ENCODE measurements around the gene PDZD2. TPM values are rescaled to one million over a fixed set of nuclear protein-coding genes. Genes with fewer than 3 reads are reported as not detected.
"Not testable (repeated sequence)": the region's sequence is repeated elsewhere in the genome, so short reads cannot be mapped to it uniquely, and the experiment has no call there.

PDZD2 gene
- polyA plus RNA-seq, 4 donors, result 1.4 to 3.9 (median 3.7) TPM; not detected in 1

DNA sequence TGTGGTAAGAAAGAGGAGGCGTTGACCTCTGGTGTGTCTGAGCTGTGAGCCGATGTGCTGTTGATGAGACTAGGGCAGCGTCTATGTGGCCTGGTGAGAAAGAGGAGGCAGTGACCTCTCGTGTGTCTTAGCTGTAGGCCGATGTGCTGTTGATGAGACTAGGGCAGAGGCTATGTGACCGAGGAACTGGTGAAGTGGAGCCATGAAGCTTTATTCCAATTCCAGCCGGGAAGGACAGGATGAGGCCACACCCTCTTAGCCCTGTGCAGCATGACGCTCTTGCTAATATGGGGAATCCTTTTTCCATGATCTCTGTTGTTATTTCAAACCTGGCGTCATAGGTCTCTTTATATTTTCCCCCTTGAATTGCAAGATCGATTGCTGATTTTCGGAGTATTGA, 362.8 kb downstream of the PDZD2 start:
- H3K9me3 ChIP-seq (ENCODE audit: control insufficient read depth in 2 of 2, insufficient read depth in 1 of 2, low read depth in 1 of 2, low read length in 1 of 2), result no peaks in the 10 kb centered on the region
- no peak overlapping the region for H3K27ac ChIP-seq (ENCODE audit: low read depth in 1 of 3, low read length in 2 of 3)
- H3K36me3 ChIP-seq (ENCODE audit: control insufficient read depth in 3 of 3, insufficient read depth in 2 of 3, low read depth in 1 of 3, low read length in 3 of 3), result no peaks in the 10 kb centered on the region
- FAIRE-seq (no peak), DNase-seq (no peak)
- WGBS, 3 donors, result 81 to 84% (median 84%) methylated on average over 11 of the region's 11 CpGs
- no peaks in the 10 kb centered on the region for H3K27me3 ChIP-seq (ENCODE audit: control insufficient read depth in 3 of 3, insufficient read depth in 3 of 3, low read length in 3 of 3)
- H3K4me3 ChIP-seq (ENCODE audit: low read depth in 1 of 3, low read length in 3 of 3), result no peak overlapping the region
- no peaks in the 10 kb centered on the region for H3K4me1 ChIP-seq (ENCODE audit: control insufficient read depth in 3 of 3, insufficient read depth in 2 of 3, low read depth in 1 of 3, low read length in 2 of 3)

DNA sequence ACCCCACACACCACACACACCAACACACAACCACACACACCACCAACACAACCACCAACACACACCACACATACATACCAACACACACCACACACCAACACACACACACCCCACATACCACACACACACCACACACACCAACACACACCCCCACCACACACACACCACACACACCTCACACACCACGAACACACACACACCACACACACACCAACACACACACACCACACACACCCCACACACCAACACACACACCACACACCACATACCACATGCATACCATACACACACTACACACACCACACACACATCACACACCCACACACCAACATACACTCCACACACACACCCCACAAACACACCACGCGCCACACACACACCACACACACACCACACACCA, 363.8 kb downstream of the PDZD2 start:
- H3K27ac ChIP-seq (ENCODE audit: low read depth in 1 of 3, low read length in 2 of 3), result no peak overlapping the region
- H3K36me3 ChIP-seq (ENCODE audit: control insufficient read depth in 3 of 3, insufficient read depth in 2 of 3, low read depth in 1 of 3, low read length in 3 of 3), result no peaks in the 10 kb centered on the region
- no peaks in the 10 kb centered on the region for H3K27me3 ChIP-seq (ENCODE audit: control insufficient read depth in 3 of 3, insufficient read depth in 3 of 3, low read length in 3 of 3)
- FAIRE-seq (no peak), DNase-seq (no peak)
- no peaks in the 10 kb centered on the region for H3K9me3 ChIP-seq (ENCODE audit: control insufficient read depth in 2 of 2, insufficient read depth in 1 of 2, low read depth in 1 of 2, low read length in 1 of 2)
- H3K4me3 ChIP-seq (ENCODE audit: low read depth in 1 of 3, low read length in 3 of 3), result no peak overlapping the region
- 48 to 60% (median 56%) methylated on average over 3 of the region's 3 CpGs for WGBS, 3 donors
- no peaks in the 10 kb centered on the region for H3K4me1 ChIP-seq (ENCODE audit: control insufficient read depth in 3 of 3, insufficient read depth in 2 of 3, low read depth in 1 of 3, low read length in 2 of 3)

DNA sequence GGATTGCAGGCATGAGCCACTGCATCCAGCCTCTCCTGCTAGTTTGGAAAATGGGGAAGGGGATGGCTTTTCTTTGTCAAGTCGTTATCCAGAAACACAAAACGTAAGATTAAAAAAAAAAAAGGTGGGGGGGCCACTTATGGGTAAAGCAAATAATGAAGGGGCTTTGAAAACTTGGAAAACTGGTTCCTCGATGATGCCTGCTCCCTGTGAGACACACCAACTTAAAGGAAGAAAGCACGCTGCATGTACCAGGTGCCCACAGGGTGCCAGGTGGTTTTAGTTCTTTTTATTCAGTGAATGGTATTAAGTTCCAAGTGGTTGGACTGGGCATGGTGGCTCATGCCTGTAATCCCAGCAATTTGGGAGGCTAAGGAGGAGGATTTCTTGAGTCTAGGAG, 365.1 kb downstream of the PDZD2 start:
- H3K9me3 ChIP-seq (ENCODE audit: control insufficient read depth in 2 of 2, insufficient read depth in 1 of 2, low read depth in 1 of 2, low read length in 1 of 2), result no peaks in the 10 kb centered on the region
- no peaks in the 10 kb centered on the region for H3K27me3 ChIP-seq (ENCODE audit: control insufficient read depth in 3 of 3, insufficient read depth in 3 of 3, low read length in 3 of 3)
- no peaks in the 10 kb centered on the region for H3K36me3 ChIP-seq (ENCODE audit: control insufficient read depth in 3 of 3, insufficient read depth in 2 of 3, low read depth in 1 of 3, low read length in 3 of 3)
- no peaks in the 10 kb centered on the region for H3K4me1 ChIP-seq (ENCODE audit: control insufficient read depth in 3 of 3, insufficient read depth in 2 of 3, low read depth in 1 of 3, low read length in 2 of 3)
- FAIRE-seq (no peak), DNase-seq (no peak)
- no peak overlapping the region for H3K4me3 ChIP-seq (ENCODE audit: low read depth in 1 of 3, low read length in 3 of 3)
- H3K27ac ChIP-seq (ENCODE audit: low read depth in 1 of 3, low read length in 2 of 3), result no peak overlapping the region
- WGBS, 3 donors, result 51 to 72% (median 63%) methylated on average over 4 of the region's 4 CpGs

DNA sequence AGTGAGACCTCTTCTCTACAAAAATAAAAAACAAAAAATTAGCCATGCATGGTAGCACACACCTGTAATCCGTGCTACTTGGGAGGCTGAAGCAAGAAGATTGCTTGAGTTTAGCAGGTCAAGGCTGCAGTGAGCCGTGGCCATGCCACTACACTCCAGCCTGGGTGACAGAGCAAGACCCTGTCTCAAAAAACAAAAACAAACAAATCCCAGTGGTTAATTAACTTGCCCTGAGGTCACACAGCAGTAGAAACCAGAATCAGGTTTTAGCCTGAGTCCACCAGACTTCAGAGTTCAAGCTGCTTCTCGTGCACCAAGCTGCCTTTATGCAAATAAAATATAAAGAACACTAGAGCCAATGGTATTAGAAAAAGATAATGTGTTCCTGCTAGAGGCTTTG, 365.5 kb downstream of the PDZD2 start:
- Histone ChIP-seq H3K9me3 (ENCODE audit: control insufficient read depth in 2 of 2, insufficient read depth in 1 of 2, low read depth in 1 of 2, low read length in 1 of 2) (no peaks in the 10 kb centered on the region), H3K27me3 (ENCODE audit: control insufficient read depth in 3 of 3, insufficient read depth in 3 of 3, low read length in 3 of 3) (no peaks in the 10 kb centered on the region), H3K4me3 (ENCODE audit: low read depth in 1 of 3, low read length in 3 of 3) (no peak overlapping the region), H3K4me1 (ENCODE audit: control insufficient read depth in 3 of 3, insufficient read depth in 2 of 3, low read depth in 1 of 3, low read length in 2 of 3) (no peaks in the 10 kb centered on the region), H3K27ac (ENCODE audit: low read depth in 1 of 3, low read length in 2 of 3) (no peak overlapping the region), H3K36me3 (ENCODE audit: control insufficient read depth in 3 of 3, insufficient read depth in 2 of 3, low read depth in 1 of 3, low read length in 3 of 3) (no peaks in the 10 kb centered on the region)
- whole genome bisulfite sequencing, 3 donors, result 55 to 68% (median 61%) methylated on average over 3 of the region's 3 CpGs
- DNase-seq, result no peak
- FAIRE-seq, result no peak

DNA sequence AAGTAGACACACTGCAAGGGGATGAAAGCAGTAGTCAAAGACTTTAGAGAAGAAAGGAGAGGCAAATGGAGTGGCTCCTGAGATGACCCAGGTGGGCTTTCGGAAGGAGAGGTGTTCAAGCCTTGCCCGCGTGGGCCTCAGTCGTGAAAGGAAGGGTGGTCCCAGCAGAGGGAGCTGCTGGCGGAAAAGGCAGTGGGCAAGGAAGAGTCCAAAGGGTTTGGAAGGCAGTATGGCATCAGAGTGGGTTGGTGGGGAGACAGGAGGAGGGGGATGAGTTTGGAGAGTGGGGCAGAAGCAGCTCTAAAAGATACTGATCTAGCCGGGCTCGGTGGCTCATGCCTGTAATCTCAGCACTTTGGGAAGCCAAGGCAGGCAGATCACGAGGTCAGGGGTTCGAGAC, 369.8 kb downstream of the PDZD2 start:
- 82 to 94% (median 90%) methylated on average over 7 to 9 of the region's 9 CpGs for WGBS, 3 donors
- FAIRE-seq, result no peak

DNA sequence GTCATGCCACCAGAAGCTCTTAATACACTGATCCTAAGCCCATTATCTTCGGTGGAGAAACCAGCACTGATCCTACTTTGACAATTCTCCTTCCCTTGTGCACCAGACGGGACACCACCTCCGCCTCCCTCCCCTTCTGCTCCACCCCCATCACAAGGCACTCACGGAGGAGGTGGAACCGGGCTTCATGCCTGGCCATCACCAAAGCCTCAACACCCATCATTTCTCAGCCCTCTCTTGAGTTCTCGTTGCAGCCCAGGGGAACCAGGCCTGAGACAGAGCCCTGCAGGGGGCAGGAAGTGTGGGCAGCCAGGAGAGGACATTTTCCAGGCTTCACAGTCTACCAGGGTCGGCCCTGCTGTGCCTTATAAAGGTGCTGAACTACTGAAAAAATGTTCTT, 374.7 kb downstream of the PDZD2 start:
- FAIRE-seq (no peak), DNase-seq (no peak)
- WGBS, 3 donors, result 41 to 61% (median 51%) methylated on average over 7 of the region's 7 CpGs
- Histone ChIP-seq H3K27me3 (ENCODE audit: control insufficient read depth in 3 of 3, insufficient read depth in 3 of 3, low read length in 3 of 3) (no peaks in the 10 kb centered on the region), H3K36me3 (ENCODE audit: control insufficient read depth in 3 of 3, insufficient read depth in 2 of 3, low read depth in 1 of 3, low read length in 3 of 3) (no peaks in the 10 kb centered on the region), H3K9me3 (ENCODE audit: control insufficient read depth in 2 of 2, insufficient read depth in 1 of 2, low read depth in 1 of 2, low read length in 1 of 2) (no peaks in the 10 kb centered on the region), H3K4me1 (ENCODE audit: control insufficient read depth in 3 of 3, insufficient read depth in 2 of 3, low read depth in 1 of 3, low read length in 2 of 3) (no peaks in the 10 kb centered on the region), H3K27ac (ENCODE audit: low read depth in 1 of 3, low read length in 2 of 3) (no peak overlapping the region), H3K4me3 (ENCODE audit: low read depth in 1 of 3, low read length in 3 of 3) (no peak overlapping the region)

More for the DNA sequence above, 369.8 kb downstream of the PDZD2 start:
- Histone ChIP-seq H3K36me3 (ENCODE audit: control insufficient read depth in 3 of 3, insufficient read depth in 2 of 3, low read depth in 1 of 3, low read length in 3 of 3) (no peaks in the 10 kb centered on the region), H3K4me3 (ENCODE audit: low read depth in 1 of 3, low read length in 3 of 3) (no peak overlapping the region), H3K9me3 (ENCODE audit: control insufficient read depth in 2 of 2, insufficient read depth in 1 of 2, low read depth in 1 of 2, low read length in 1 of 2) (no peaks in the 10 kb centered on the region), H3K4me1 (ENCODE audit: control insufficient read depth in 3 of 3, insufficient read depth in 2 of 3, low read depth in 1 of 3, low read length in 2 of 3) (no peaks in the 10 kb centered on the region), H3K27ac (ENCODE audit: low read depth in 1 of 3, low read length in 2 of 3) (no peak overlapping the region), H3K27me3 (ENCODE audit: control insufficient read depth in 3 of 3, insufficient read depth in 3 of 3, low read length in 3 of 3) (no peaks in the 10 kb centered on the region)
- no peak for DNase-seq

DNA sequence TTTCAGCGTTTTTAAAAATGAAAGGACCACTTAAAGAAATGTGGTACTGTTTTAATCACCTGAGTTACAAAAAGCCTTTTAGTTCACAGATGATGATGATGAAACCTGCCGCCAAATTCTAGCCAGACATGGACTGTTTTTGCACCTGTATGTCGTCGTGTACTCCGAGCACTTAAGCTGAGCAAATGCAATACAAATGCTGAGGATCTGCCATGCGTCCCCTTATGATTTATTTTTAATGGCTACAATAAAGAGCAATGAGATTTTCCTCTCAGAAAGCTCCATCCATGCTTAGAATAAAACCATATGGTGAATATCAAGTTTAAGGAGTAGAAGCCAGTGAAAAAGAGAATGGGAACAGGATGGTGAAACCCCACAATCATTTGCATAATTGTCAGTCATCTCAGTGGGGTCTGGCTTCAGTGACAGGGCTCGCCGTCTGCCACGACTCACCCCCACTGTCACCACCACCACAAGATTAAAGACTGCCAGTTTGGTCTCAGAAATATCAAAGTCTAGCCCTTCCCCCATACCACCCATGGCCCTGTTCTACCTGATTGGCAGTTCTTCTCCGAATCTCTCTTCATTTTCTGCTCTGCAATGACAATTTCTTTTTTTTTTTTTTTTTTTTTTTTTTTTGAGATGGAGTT, 375.3 kb downstream of the PDZD2 start:
- H3K9me3 ChIP-seq (ENCODE audit: control insufficient read depth in 2 of 2, insufficient read depth in 1 of 2, low read depth in 1 of 2, low read length in 1 of 2), result no peaks in the 10 kb centered on the region
- no peaks in the 10 kb centered on the region for H3K4me1 ChIP-seq (ENCODE audit: control insufficient read depth in 3 of 3, insufficient read depth in 2 of 3, low read depth in 1 of 3, low read length in 2 of 3)
- FAIRE-seq (no peak), DNase-seq (no peak)
- H3K27me3 ChIP-seq (ENCODE audit: control insufficient read depth in 3 of 3, insufficient read depth in 3 of 3, low read length in 3 of 3), result no peaks in the 10 kb centered on the region
- no peaks in the 10 kb centered on the region for H3K36me3 ChIP-seq (ENCODE audit: control insufficient read depth in 3 of 3, insufficient read depth in 2 of 3, low read depth in 1 of 3, low read length in 3 of 3)
- H3K4me3 ChIP-seq (ENCODE audit: low read depth in 1 of 3, low read length in 3 of 3), result no peak overlapping the region
- H3K27ac ChIP-seq (ENCODE audit: low read depth in 1 of 3, low read length in 2 of 3), result no peak overlapping the region
- WGBS, 3 donors, result 74 to 79% (median 77%) methylated on average over 10 of the region's 10 CpGs

DNA sequence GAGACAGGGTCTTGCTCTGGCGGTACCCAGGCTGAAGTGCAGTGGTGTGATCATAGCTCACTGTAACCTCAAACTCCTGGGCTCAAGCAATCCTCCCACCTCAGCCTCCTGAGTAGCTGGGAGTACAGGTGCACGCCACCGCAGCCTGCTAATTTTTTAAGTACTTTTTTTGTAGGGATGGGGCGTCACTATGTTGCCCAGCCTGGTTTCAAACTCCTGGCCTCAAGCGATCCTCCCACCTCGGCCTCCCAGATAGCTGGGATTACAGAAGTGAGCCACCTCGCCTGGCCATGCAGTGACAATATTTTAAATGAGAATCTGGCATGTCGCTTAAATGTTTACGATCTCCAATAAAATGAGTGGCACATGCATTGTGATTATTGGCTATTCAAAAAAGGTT, 376.3 kb downstream of the PDZD2 start:
- not testable (repeated sequence) for FAIRE-seq; DNase-seq; H3K9me3 ChIP-seq (ENCODE audit: control insufficient read depth in 2 of 2, insufficient read depth in 1 of 2, low read depth in 1 of 2, low read length in 1 of 2); H3K4me1 ChIP-seq (ENCODE audit: control insufficient read depth in 3 of 3, insufficient read depth in 2 of 3, low read depth in 1 of 3, low read length in 2 of 3); H3K4me3 ChIP-seq (ENCODE audit: low read depth in 1 of 3, low read length in 3 of 3); H3K27me3 ChIP-seq (ENCODE audit: control insufficient read depth in 3 of 3, insufficient read depth in 3 of 3, low read length in 3 of 3); H3K36me3 ChIP-seq (ENCODE audit: control insufficient read depth in 3 of 3, insufficient read depth in 2 of 3, low read depth in 1 of 3, low read length in 3 of 3); H3K27ac ChIP-seq (ENCODE audit: low read depth in 1 of 3, low read length in 2 of 3)
- WGBS, 3 donors, result 89 to 95% (median 91%) methylated on average over 9 of the region's 9 CpGs

DNA sequence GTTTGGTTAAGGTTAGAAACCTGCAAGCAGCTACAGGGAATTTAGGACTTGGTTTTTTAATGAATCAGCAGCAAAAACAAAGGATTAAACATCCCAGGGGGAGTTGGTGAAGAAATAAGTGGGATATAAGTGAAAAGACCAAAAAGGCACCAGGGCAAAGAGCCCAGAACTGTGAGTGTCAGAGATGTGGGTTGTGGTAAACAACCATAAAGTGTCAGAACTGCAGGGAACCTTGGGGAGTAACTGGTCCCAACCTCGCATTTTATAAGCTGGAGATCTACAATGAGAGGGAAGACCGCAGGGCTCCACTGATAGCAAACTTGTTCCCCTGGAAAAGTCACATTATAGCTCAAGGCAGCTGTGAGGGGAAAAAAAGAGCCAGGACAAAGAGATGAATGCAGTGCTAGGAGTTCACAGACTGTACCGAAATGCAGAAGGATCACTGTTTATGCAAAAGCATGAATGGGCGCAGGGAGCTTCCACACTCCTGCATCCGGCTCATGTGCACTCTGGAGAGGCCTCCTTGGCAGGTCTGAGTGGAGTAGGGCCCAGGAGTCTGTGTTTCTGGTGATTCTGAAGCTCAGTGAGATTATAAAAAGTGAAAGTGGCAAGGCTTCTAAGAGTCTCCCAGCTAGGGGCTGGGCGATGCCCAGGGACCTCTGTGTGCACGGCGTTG, 378.9 kb downstream of the PDZD2 start:
- DNase-seq, result no peak
- Histone ChIP-seq H3K4me1 (ENCODE audit: control insufficient read depth in 3 of 3, insufficient read depth in 2 of 3, low read depth in 1 of 3, low read length in 2 of 3) (no peaks in the 10 kb centered on the region), H3K27me3 (ENCODE audit: control insufficient read depth in 3 of 3, insufficient read depth in 3 of 3, low read length in 3 of 3) (no peaks in the 10 kb centered on the region), H3K27ac (ENCODE audit: low read depth in 1 of 3, low read length in 2 of 3) (peak overlapping the region in 1 of 3 donors; percentile 26), H3K9me3 (ENCODE audit: control insufficient read depth in 2 of 2, insufficient read depth in 1 of 2, low read depth in 1 of 2, low read length in 1 of 2) (no peaks in the 10 kb centered on the region), H3K36me3 (ENCODE audit: control insufficient read depth in 3 of 3, insufficient read depth in 2 of 3, low read depth in 1 of 3, low read length in 3 of 3) (no peaks in the 10 kb centered on the region), H3K4me3 (ENCODE audit: low read depth in 1 of 3, low read length in 3 of 3) (no peak overlapping the region)
- no peak for FAIRE-seq
- WGBS, 3 donors, result 74 to 82% (median 80%) methylated on average over 8 of the region's 8 CpGs
